Measurements from ENCODE around the gene NCAM1.
"Not testable (repeated sequence)": the region's sequence is repeated elsewhere in the genome, so short reads cannot be mapped to it uniquely, and the experiment has no call there.

The NCAM1 gene

GRCh38 chr11:113287801-113288200 lies 326.6 kb downstream of the NCAM1 start:
- no peak overlapping the region for H3K27ac ChIP-seq
- no peaks in the 10 kb centered on the region for H3K36me3 ChIP-seq (ENCODE audit: insufficient read depth, low read length)
- no peak overlapping the region for H3K9ac ChIP-seq (ENCODE audit: insufficient read length)
- H3K9me3 ChIP-seq (ENCODE audit: low read depth, low read length): no peaks in the 10 kb centered on the region
- H3K4me3 ChIP-seq: no peak overlapping the region
- no peak for DNase-seq (ENCODE audit: low read depth, low spot score)
- TF ChIP-seq FOXP2 (optimal IDR thresholded peaks at IDR 0.05; ENCODE audit: control extremely low read depth, extremely low read length, insufficient read depth): no peak
- TF ChIP-seq EZH2 (IDR thresholded peaks at IDR 0.05): no peak
- TF ChIP-seq POLR2AphosphoS5 (IDR thresholded peaks at IDR 0.05; ENCODE audit: borderline replicate concordance, low read depth, low read length): no peak

- no peaks in the 10 kb centered on the region for H3K9me3 ChIP-seq (ENCODE audit: low read depth, low read length)
- DNase-seq (ENCODE audit: low read depth, low spot score): no peak
- no peak overlapping the region for H3K4me3 ChIP-seq
- no peak overlapping the region for H3K27ac ChIP-seq
- no peak overlapping the region for H3K9ac ChIP-seq (ENCODE audit: insufficient read length)
- TF ChIP-seq FOXP2 (optimal IDR thresholded peaks at IDR 0.05; ENCODE audit: control extremely low read depth, extremely low read length, insufficient read depth): no peak
- TF ChIP-seq POLR2AphosphoS5 (IDR thresholded peaks at IDR 0.05; ENCODE audit: borderline replicate concordance, low read depth, low read length): no peak
- no peak for TF ChIP-seq EZH2 (IDR thresholded peaks at IDR 0.05)
- H3K36me3 ChIP-seq (ENCODE audit: insufficient read depth, low read length): no peaks in the 10 kb centered on the region
Measured at GRCh38 chr11:113288286-113288863, 327.2 kb downstream of the NCAM1 start.

GRCh38 chr11:113289431-113290187 lies 328.4 kb downstream of the NCAM1 start:
- no peak for DNase-seq (ENCODE audit: low read depth, low spot score)
- Histone ChIP-seq H3K27ac (no peak overlapping the region), H3K9ac (ENCODE audit: insufficient read length) (no peak overlapping the region), H3K9me3 (ENCODE audit: low read depth, low read length) (no peaks in the 10 kb centered on the region), H3K36me3 (ENCODE audit: insufficient read depth, low read length) (no peaks in the 10 kb centered on the region), H3K4me3 (no peak overlapping the region)
- TF ChIP-seq POLR2AphosphoS5 (IDR thresholded peaks at IDR 0.05; ENCODE audit: borderline replicate concordance, low read depth, low read length): no peak
- TF ChIP-seq EZH2 (IDR thresholded peaks at IDR 0.05): no peak
- no peak for TF ChIP-seq FOXP2 (optimal IDR thresholded peaks at IDR 0.05; ENCODE audit: control extremely low read depth, extremely low read length, insufficient read depth)

GRCh38 chr11:113293936-113294335 lies 332.7 kb downstream of the NCAM1 start:
- DNase-seq (ENCODE audit: low read depth, low spot score): no peak
- H3K27ac ChIP-seq: no peak overlapping the region
- no peak for TF ChIP-seq FOXP2 (optimal IDR thresholded peaks at IDR 0.05; ENCODE audit: control extremely low read depth, extremely low read length, insufficient read depth)
- TF ChIP-seq EZH2 (IDR thresholded peaks at IDR 0.05): no peak
- TF ChIP-seq POLR2AphosphoS5 (IDR thresholded peaks at IDR 0.05; ENCODE audit: borderline replicate concordance, low read depth, low read length): no peak
- no peak overlapping the region for H3K9ac ChIP-seq (ENCODE audit: insufficient read length)
- no peaks in the 10 kb centered on the region for H3K36me3 ChIP-seq (ENCODE audit: insufficient read depth, low read length)
- no peak overlapping the region for H3K4me3 ChIP-seq
- H3K9me3 ChIP-seq (ENCODE audit: low read depth, low read length): no peaks in the 10 kb centered on the region

GRCh38 chr11:113295993-113296392 lies 334.8 kb downstream of the NCAM1 start:
- H3K4me3 ChIP-seq: peak overlapping the region; percentile 20; the same call in 1 of the 2 replicates
- H3K9me3 ChIP-seq (ENCODE audit: low read depth, low read length): no peaks in the 10 kb centered on the region
- DNase-seq (ENCODE audit: low read depth, low spot score): no peak
- H3K27ac ChIP-seq: peak overlapping the region; percentile 61; the same call in 1 of the 2 replicates
- TF ChIP-seq EZH2 (IDR thresholded peaks at IDR 0.05): no peak
- TF ChIP-seq POLR2AphosphoS5 (IDR thresholded peaks at IDR 0.05; ENCODE audit: borderline replicate concordance, low read depth, low read length): no peak
- TF ChIP-seq FOXP2 (optimal IDR thresholded peaks at IDR 0.05; ENCODE audit: control extremely low read depth, extremely low read length, insufficient read depth): no peak
- H3K9ac ChIP-seq (ENCODE audit: insufficient read length): no peak overlapping the region
- no peaks in the 10 kb centered on the region for H3K36me3 ChIP-seq (ENCODE audit: insufficient read depth, low read length)

GRCh38 chr11:113296447-113297205 lies 335.4 kb downstream of the NCAM1 start:
- Histone ChIP-seq H3K9ac (ENCODE audit: insufficient read length) (no peak overlapping the region), H3K36me3 (ENCODE audit: insufficient read depth, low read length) (no peaks in the 10 kb centered on the region), H3K27ac (peak overlapping the region; percentile 61; the same call in 1 of the 2 replicates), H3K9me3 (ENCODE audit: low read depth, low read length) (no peaks in the 10 kb centered on the region), H3K4me3 (peak overlapping the region; percentile 20)
- no peak for TF ChIP-seq FOXP2 (optimal IDR thresholded peaks at IDR 0.05; ENCODE audit: control extremely low read depth, extremely low read length, insufficient read depth)
- no peak for TF ChIP-seq POLR2AphosphoS5 (IDR thresholded peaks at IDR 0.05; ENCODE audit: borderline replicate concordance, low read depth, low read length)
- TF ChIP-seq EZH2 (IDR thresholded peaks at IDR 0.05): no peak
- peak; percentile 34 for DNase-seq (ENCODE audit: low read depth, low spot score)

GRCh38 chr11:113298496-113298895 lies 337.3 kb downstream of the NCAM1 start:
- not testable (repeated sequence) for H3K9me3 ChIP-seq (ENCODE audit: low read depth, low read length); H3K36me3 ChIP-seq (ENCODE audit: insufficient read depth, low read length); DNase-seq (ENCODE audit: low read depth, low spot score); H3K4me3 ChIP-seq; H3K9ac ChIP-seq (ENCODE audit: insufficient read length); H3K27ac ChIP-seq

- no peak for DNase-seq (ENCODE audit: low read depth, low spot score)
- no peak overlapping the region for H3K9ac ChIP-seq (ENCODE audit: insufficient read length)
- no peak for TF ChIP-seq POLR2AphosphoS5 (IDR thresholded peaks at IDR 0.05; ENCODE audit: borderline replicate concordance, low read depth, low read length)
- TF ChIP-seq FOXP2 (optimal IDR thresholded peaks at IDR 0.05; ENCODE audit: control extremely low read depth, extremely low read length, insufficient read depth): no peak
- no peak for TF ChIP-seq EZH2 (IDR thresholded peaks at IDR 0.05)
- no peaks in the 10 kb centered on the region for H3K9me3 ChIP-seq (ENCODE audit: low read depth, low read length)
- peak overlapping the region; percentile 14; the same call in 1 of the 2 replicates for H3K27ac ChIP-seq
- no peak overlapping the region for H3K4me3 ChIP-seq
- H3K36me3 ChIP-seq (ENCODE audit: insufficient read depth, low read length): no peaks in the 10 kb centered on the region
Measured at GRCh38 chr11:113304916-113305315, 343.7 kb downstream of the NCAM1 start.

All from SK-N-MC (cell line).